ENCODE results near the gene CD4.
"Not testable (repeated sequence)": the region's sequence is repeated elsewhere in the genome, so short reads cannot be mapped to it uniquely, and the experiment has no call there.

CD4 gene

DNA sequence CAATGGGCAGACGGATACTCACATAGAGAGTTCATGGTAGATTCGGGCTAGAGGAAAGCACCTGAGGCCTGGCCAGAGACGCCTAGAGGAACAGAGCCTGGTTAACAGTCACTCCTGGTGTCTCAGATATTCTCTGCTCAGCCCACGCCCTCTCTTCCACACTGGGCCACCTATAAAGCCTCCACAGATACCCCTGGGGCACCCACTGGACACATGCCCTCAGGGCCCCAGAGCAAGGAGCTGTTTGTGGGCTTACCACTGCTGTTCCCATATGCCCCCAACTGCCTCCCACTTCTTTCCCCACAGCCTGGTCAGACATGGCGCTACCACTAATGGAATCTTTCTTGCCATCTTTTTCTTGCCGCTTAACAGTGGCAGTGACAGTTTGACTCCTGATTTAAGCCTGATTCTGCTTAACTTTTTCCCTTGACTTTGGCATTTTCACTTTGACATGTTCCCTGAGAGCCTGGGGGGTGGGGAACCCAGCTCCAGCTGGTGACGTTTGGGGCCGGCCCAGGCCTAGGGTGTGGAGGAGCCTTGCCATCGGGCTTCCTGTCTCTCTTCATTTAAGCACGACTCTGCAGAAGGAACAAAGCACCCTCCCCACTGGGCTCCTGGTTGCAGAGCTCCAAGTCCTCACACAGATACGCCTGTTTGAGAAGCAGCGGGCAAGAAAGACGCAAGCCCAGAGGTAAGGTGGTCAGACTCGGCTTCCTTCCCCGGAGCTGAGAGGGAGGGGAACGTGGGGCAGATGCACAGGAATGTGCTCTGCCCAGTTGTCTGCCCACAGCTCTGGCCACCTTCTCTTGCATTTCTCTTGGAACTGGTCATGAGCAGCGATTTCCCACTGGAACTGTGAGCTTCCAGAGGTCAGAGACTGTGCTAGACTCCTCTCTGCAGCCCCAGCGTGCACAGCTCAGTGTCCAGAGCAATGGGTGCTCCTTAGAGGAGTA, at the start of gene CD4:
Gene CD4, plus strand, starts transcription at position 557 of the 953 bp plus-strand sequence. CDS start 10,611 bp downstream, outside the sequence.
- no peak within 1 kb of the TSS for H3K27ac Mint-ChIP-seq
- DNase-seq: no peak

DNA sequence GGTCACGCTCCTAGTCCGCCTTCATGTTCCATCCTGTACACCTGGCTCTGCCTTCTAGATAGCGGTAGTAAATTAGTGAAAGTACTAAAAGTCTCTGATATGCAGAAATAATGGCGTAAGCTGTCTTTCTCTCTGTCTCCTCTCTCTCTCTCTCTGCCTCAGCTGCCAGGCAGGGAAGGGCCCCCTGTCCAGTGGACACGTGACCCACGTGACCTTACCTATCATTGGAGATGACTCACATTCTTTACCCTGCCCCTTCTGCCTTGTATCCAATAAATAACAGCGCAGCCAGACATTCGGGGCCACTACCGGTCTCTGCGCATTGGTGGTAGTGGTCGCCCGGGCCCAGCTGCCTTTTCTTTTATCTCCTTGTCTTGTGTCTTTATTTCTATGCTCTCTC, 47.2 kb upstream of the CD4 start:
- H3K4me3 Mint-ChIP-seq, H3K27ac Mint-ChIP-seq, DNase-seq, H3K9me3 Mint-ChIP-seq, H3K27me3 Mint-ChIP-seq, ATAC-seq: not testable (repeated sequence)
- peaks cover 41% of the 10 kb centered on the region for H3K4me1 Mint-ChIP-seq

More for the DNA sequence above, at the start of gene CD4:
- Mint-ChIP-seq H3K4me3 (peak within 1 kb of the TSS; percentile 20 to 47), H3K4me1 (peaks cover 64% of the 10 kb centered on the region), H3K27me3 (peaks cover 16% of the 10 kb centered on the region), H3K9me3 (no peaks in the 10 kb centered on the region)
- peak; percentile 54 for ATAC-seq

DNA sequence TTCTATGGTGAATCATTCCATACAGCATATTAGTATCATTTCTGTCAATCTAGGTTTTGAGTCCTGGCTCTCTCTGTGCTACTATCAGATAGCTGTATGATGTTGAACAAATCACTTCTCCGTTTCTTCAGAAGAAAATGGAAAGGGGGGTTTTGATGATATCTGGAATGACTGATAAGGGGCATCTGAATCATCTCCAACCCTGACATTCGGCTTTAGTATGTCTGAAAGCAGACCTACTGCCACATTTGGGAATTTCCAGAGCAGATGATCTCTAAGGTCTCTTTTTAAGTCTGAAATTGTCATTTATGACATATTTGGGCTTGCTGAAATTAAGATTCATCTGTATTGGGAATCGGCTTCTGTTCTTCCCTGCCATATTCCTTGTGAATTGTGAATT, 46.5 kb upstream of the CD4 start:
- no peak overlapping the region for H3K27ac Mint-ChIP-seq
- DNase-seq: no peak
- peaks cover 41% of the 10 kb centered on the region for H3K4me1 Mint-ChIP-seq
- H3K27me3 Mint-ChIP-seq: no peaks in the 10 kb centered on the region
- ATAC-seq: peak; percentile 69
- H3K4me3 Mint-ChIP-seq: no peak overlapping the region
- H3K9me3 Mint-ChIP-seq: peaks cover 0 to 6% of the 10 kb centered on the region in 2 donors

DNA sequence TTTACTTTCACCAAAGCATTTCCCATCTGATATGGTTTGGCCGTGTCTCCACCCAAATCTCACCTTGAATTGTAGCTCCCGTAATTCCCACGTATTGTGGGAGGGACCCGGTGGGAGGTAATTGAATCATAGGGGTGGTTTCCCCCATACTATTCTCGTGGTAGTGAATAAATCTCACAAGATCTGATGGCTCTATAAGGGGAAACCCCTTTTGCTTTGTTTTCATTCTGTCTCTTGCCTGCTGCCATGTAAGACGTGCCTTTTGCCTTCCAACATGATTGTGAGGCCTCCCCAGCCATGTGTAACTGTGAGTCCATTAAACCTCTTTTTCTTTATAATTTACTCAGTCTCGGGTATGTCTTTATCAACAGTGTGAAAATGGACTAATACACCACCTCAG, 46.0 kb upstream of the CD4 start:
- Mint-ChIP-seq H3K27ac (peak overlapping the region in 1 of 2 donors; percentile 37), H3K4me3 (peak overlapping the region in 1 of 2 donors; percentile 39), H3K4me1 (peaks cover 41% of the 10 kb centered on the region)
- not testable (repeated sequence) for H3K9me3 Mint-ChIP-seq, H3K27me3 Mint-ChIP-seq, ATAC-seq, DNase-seq

DNA sequence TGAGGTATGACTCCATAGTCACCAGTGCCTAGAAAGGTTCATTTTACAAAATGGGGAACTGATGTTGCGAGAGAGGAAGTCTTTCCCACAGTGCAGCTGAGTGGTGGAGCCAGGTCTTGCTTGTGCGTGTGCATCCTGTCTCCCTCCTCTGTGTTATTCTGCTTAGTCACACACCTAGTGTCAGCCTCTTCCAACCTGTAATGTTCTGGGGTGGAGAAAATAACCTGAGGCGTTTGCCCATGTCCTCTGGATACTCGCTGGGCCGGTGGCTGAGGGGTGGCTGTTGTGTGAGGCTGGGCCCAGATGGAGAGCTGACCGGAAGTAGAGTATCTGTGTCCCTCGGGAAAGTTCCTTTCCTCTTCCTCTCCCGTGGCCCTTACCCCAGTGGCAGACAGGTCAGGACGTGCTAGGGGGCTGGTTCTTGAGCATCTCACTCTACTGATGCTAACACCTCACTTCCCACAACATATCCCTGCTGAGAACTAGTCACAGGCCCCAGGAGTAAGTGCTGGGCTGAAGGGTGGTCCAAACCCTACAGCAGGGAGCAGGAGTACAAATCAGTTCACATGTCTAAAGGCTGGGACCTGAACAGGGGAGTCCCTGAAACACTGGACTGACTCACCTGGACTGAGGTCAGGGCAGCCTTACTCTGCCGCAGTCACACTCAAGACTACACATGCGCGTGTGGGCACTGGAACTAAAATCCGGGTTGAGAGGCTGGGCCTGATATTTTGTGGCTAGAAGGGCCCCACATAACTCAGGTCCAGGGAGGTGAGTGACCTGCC, 43.4 kb upstream of the CD4 start:
- no peak for DNase-seq
- Mint-ChIP-seq H3K27ac (peak overlapping the region; percentile 88 to 91), H3K27me3 (no peaks in the 10 kb centered on the region), H3K4me1 (peaks cover 45% of the 10 kb centered on the region), H3K4me3 (no peak overlapping the region), H3K9me3 (peaks cover 0 to 6% of the 10 kb centered on the region in 2 donors)
- ATAC-seq: peak; percentile 81

DNA sequence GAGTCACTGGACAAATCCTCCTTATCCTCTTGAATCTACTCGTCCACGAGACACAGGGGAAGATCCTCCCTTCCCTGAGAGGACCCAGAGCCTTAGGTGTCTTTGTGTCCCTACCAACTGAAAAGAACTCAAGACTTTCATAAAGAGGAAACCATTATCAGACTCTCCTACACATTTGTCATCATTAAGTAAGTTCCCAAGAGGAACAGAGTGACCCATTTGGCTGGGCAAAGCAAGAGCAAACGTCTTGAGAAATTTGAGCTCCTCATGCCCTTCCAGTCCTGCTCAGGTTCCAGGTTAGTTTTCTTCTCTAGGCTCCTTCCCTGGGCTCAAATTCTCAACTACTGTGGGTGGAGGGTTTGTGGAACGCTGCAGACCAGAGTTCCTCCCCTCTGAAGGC, 42.1 kb upstream of the CD4 start:
- Mint-ChIP-seq H3K9me3 (peaks cover 0 to 6% of the 10 kb centered on the region in 2 donors), H3K4me3 (no peak overlapping the region), H3K4me1 (peaks cover 54% of the 10 kb centered on the region), H3K27ac (no peak overlapping the region), H3K27me3 (no peaks in the 10 kb centered on the region)
- ATAC-seq: no peak
- DNase-seq: no peak

DNA sequence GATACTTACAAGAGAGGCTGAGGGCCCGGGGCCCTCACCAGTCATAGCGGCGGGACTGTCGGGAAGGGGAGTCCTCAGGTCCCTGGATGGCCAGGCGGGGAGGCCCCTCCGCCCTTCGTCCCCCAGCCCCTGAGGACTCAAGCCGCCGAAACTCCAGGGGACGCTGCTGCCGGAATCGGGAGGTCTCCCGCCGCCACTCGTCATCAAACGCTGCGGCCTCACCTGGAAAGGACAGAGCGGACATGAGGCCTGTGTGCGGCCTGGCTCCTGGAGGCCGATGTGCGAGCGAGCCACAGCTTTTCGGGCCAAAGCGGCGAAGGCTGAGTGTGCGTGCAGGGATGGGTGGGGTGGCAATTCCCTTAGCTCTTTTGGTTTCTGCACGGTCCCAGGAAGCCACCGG, 40.6 kb upstream of the CD4 start:
- Mint-ChIP-seq H3K4me3 (no peak overlapping the region), H3K27ac (peak overlapping the region in 1 of 2 donors; percentile 72), H3K4me1 (peaks cover 47% of the 10 kb centered on the region), H3K9me3 (no peaks in the 10 kb centered on the region), H3K27me3 (no peaks in the 10 kb centered on the region)
- DNase-seq: no peak
- ATAC-seq: no peak

DNA sequence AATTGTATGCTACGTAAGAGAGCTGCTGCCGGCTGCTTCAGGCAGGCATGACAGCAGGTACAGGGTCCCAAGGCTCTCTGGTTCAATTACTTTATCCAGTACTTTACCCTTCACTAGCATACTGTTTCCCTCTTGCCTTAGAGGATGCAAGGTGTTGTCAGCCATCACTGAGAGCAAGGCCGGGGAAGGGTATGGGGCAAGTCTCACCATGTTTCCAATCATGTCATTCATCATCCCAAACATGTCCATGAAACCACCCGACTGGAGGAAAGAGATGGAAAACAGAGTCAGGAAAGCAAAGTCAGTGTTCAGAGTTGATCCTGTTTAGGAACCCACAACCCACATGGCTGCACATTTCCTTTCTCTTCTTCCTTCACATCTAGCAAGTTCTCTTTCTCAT, 38.8 kb upstream of the CD4 start:
- Mint-ChIP-seq H3K27ac (no peak overlapping the region), H3K9me3 (no peaks in the 10 kb centered on the region), H3K4me1 (peaks cover 43% of the 10 kb centered on the region), H3K27me3 (no peaks in the 10 kb centered on the region), H3K4me3 (no peak overlapping the region)
- no peak for DNase-seq
- no peak for ATAC-seq

DNA sequence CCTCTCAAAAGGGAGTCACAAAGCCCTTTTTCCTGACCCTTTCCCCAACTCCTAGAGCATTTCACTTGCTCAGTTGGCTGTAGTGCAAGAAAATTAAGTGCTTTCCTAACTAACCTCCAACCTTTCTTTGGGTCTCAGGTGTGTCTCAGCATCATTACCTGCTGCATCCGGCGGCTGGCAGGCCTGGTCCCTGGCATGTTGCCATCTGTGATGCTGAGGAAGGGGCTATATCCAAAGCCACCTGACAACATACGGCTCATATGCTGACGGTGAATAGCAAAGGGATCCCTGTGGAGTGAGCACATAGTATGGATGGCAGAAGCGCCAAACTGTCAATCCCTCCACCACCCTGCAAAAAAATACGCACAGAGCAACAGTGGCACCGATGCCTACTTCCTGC, 37.6 kb upstream of the CD4 start:
- no peaks in the 10 kb centered on the region for H3K9me3 Mint-ChIP-seq
- ATAC-seq (no peak), DNase-seq (no peak)
- H3K27ac Mint-ChIP-seq: peak overlapping the region; percentile 6 to 99
- H3K4me3 Mint-ChIP-seq: peak overlapping the region; percentile 91 to 96
- H3K27me3 Mint-ChIP-seq: peaks cover 4% of the 10 kb centered on the region
- peaks cover 35% of the 10 kb centered on the region for H3K4me1 Mint-ChIP-seq

DNA sequence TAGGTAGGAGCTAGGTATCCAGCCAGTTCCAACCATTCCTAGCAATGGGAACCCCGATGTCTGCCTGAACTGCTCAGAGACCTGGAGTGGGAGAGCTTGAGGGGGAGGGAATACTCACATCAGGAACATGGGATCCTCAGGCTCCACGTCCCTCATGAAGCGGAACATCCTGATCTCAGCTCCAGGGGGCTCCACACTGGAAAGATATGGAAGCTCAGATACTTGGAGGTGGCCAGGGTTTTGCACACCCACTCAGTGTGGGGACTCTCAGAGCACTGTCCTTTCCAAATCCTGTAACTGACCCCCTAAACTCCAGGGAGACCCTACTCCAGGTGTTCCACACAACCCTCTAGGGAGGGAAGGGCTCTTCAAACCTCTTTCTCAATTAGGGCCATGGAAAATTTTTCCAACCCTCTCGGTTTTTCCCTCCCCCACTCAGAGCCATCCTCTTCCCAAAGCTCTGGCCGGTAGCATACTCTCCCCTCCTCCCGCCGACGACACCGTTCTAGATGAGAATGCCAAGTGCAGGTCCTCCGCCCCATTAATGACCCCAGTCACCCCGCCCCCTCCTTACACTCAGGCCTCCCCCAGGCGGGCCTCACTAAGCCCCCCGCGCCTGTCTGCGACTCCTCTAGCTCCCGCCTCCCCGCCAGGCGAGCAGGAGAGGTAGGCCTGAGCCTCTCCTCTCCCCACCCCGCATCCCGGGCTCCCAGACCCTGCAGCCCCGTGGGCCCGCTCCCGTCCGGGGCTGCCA, 37.0 kb upstream of the CD4 start:
- H3K27ac Mint-ChIP-seq: peak overlapping the region; percentile 90 to 99
- DNase-seq (no peak), ATAC-seq (peak; percentile 10)
- no peaks in the 10 kb centered on the region for H3K9me3 Mint-ChIP-seq
- peaks cover 10% of the 10 kb centered on the region for H3K27me3 Mint-ChIP-seq
- H3K4me3 Mint-ChIP-seq: peak overlapping the region; percentile 91 to 96
- H3K4me1 Mint-ChIP-seq: peaks cover 35% of the 10 kb centered on the region

DNA sequence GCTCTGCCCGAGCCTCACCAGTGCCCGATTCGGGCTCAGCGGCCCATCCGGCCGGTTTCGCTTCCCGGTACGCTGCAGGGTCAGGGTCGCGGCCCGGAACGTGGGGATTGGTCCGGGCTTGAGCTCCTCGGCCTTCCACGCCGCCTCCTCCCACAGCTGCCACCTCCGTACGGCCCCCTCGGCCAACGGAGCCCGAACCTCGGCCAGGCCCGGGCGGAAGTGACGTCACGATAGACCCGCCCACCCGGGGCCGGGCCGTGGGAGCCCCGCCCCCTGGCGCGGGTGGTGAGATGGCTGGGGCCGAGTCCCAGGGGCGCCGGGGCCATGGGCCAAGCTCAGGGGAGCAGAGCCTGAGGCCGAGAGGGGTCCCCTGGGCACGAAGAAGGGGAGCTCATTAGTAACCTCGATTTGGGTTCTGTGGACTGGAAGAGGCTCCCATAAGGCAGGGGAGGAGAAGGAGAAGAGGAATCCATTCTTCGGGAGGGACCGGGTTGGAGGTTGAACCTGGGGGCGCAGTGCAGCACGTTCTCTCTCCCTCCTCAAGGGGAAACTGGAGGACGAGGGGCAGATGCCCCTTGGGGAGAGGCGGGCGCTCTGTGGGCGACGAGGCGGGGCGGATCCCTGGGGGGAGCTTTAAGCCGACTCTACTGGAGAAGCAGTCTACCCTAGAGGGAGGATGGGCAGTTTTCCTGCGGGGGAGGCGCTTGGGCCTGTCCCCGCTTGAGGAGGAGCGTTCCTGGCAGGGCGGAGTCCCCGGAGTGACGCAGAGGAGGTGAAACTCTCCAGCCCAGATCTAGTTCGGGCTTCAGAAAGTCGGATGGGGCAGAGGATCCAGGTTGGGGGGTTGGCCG, 36.2 kb upstream of the CD4 start, which contains the start of gene MLF2:
Gene MLF2, minus strand, starts transcription at position 221 of the 851 bp plus-strand sequence. CDS start 807 bp downstream, outside the sequence.
- H3K27me3 Mint-ChIP-seq: peaks cover 11% of the 10 kb centered on the region

DNA sequence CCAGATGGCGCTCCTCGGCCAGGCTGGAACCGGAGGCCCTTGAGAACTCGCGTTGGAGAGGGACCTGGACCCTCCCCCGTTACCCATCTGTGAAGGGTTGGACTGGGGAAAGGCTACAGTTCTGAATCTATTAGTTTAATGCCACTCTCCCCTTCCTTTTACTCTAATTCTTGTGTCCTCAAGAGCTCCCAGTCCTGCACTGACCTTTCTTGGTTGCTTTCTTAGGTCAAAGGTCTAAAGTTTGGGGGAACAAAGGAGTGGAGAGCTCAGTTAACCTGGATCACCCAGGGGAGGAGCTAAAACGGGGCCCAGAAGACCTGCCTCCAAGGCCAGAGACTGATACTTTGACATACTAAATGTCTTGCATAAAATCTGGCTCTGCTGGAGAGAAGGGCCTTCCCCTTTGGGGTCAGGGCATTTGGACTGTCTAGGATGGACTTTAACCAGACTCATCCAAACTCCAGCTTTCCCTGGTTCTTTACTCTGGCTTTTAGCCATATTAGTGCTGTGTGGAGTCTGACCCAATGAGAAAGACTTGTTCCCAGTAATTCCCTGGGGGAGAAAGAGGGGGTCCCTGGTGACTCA, 35.5 kb upstream of the CD4 start:
- peaks cover 42% of the 10 kb centered on the region for H3K4me1 Mint-ChIP-seq
- H3K27me3 Mint-ChIP-seq: peaks cover 11% of the 10 kb centered on the region
- no peaks in the 10 kb centered on the region for H3K9me3 Mint-ChIP-seq
- H3K27ac Mint-ChIP-seq: peak overlapping the region; percentile 10 to 99
- H3K4me3 Mint-ChIP-seq: peak overlapping the region; percentile 91 to 96
- ATAC-seq: no peak
- no peak for DNase-seq

More for the DNA sequence above, 36.2 kb upstream of the CD4 start, which contains the start of gene MLF2:
- Mint-ChIP-seq H3K27ac (peak within 1 kb of the TSS; percentile 96 to 99), H3K9me3 (no peaks in the 10 kb centered on the region), H3K4me1 (peaks cover 35% of the 10 kb centered on the region), H3K4me3 (peak within 1 kb of the TSS; percentile 91 to 96)
- ATAC-seq (peak; percentile 97), DNase-seq (peak; percentile 97 to 98)

DNA sequence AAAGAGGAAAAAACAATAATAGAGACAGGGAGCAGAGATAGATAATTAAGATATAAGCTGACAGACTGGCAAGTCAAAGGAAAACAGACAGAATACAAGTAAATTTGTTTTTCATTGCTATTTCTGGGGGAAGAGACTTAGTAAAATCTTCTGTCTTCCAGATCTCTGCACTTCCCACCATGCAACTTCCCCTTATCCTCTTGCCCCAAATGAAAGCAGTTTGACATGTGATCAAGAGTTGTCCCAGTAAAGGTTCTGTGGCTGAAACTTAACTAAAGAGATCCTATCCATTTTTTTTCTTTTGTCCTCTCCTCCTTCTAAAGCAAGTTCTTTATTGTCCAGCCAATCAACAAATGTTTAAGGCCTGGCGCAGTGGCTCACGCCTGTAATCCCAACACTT, 34.9 kb upstream of the CD4 start:
- Mint-ChIP-seq H3K27ac (no peak overlapping the region), H3K4me3 (no peak overlapping the region)

More for the DNA sequence above, 34.9 kb upstream of the CD4 start:
- no peak for DNase-seq
- Mint-ChIP-seq H3K4me1 (peaks cover 43% of the 10 kb centered on the region), H3K9me3 (no peaks in the 10 kb centered on the region), H3K27me3 (peaks cover 13% of the 10 kb centered on the region)
- ATAC-seq: no peak
